Measurements from ENCODE around the gene DDX51. TPM values are rescaled to one million over a fixed set of nuclear protein-coding genes. Genes with fewer than 3 reads are reported as not detected.

DDX51 gene
- total RNA-seq, 1 donor from 2014 or later = 9.0 TPM

DNA sequence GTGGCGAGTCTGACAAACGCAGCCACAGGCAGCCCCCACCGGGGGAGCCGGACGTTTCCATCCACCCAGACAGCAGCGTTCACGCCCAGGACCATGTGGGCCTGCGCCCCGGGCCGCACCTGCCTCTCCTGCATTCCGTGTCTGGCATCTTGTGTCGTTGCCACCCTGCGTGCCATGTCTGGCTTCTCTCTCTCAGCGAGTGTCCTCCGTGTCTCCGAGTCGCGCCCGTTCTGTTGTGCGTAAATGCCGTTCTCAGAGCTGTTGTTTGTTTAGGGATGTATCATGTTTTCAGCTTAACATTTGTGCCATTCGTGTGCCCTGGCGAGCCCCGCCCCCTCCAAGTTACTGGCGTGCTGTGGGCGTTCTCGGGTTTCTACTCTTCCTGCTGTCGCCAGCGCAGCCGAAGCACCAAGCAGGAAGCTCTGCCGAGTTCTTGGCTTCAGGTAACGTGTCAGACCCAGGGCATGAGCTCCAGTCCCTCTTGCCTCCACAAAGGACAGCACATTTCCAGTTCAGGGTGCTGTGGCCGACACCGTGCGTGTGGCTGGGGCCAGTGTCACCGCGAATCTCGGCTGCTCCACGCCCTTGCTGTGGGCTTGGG is 34.8 kb upstream of the DDX51 start:
- peak; percentile 5 for ATAC-seq

DNA sequence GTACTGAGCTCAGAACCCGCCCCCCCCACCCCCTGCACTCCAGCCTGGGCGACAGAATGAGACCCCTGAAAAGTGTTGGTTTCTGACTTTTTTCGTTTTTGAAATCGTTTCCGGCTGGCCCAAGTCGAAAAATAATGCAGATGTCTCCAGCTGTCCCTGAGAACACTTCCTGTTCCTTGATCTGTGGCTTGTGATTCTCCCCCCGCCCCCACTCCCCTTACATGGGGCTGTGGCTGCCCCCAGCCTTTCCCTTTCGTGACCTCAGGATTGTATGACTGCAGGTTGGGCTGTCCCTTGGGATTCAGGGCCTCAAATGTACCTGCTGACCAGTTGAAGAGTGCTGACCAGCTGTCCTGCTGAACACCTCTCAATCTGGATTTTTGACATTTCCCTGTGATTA is 34.2 kb upstream of the DDX51 start:
- ATAC-seq = no peak

DNA sequence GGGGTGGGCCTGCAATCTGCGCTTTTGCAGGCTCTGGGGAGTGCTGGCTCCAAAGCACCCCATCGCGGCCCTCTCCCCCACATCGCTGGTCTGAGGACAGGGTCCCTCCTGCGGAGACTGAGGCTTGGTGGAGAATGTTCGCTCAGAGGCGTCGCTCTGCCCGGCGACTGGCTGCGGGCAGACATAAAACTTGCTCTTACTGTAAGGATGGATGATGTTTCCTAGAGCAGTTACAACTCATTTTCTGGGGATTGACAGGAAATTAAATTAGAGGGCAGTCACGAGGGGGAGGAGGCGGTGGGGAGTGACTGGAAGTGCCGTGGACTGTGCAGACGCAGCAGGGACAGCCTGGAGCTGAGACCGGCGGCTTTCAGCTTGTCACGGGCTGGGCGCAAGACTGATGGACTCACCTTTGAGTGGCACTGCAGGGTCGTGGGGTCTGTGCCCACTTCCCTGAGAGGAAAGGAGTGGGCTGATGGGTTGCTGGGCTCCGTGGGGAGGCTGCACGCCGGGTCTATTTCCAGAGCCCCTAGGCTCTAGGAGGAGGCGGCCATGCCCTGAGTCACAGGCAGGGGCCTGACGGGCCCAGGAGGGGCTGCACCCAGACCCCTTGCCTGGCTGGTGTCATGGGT is 32.9 kb upstream of the DDX51 start:
- ATAC-seq = no peak

DNA sequence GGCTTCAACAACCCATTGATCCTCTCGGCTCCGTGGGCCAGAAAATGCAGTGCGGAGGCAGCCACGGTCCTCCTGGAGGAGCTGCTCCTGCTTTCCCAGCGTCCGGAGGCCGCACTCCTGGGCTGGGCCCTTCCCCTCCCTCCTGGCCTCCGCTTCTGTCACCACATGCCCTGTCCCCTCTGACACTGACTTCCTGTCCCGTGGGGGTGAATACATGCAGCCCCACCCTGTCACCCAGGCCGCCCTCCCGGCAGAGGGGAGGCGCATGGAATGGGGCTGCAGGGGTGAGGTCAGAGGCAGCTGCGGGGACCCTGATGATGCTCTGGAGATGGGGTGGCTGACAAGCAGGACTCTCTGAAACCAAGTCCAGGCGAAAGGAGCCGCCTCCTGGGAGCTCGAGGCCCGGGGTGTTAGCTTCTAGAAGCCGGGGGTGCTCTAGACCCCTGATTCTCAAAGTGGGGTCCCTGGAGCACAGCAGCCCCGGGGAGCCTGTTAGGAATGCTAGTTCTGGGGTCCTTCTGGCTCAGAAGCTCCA is 32.3 kb upstream of the DDX51 start:
- ATAC-seq = no peak

DNA sequence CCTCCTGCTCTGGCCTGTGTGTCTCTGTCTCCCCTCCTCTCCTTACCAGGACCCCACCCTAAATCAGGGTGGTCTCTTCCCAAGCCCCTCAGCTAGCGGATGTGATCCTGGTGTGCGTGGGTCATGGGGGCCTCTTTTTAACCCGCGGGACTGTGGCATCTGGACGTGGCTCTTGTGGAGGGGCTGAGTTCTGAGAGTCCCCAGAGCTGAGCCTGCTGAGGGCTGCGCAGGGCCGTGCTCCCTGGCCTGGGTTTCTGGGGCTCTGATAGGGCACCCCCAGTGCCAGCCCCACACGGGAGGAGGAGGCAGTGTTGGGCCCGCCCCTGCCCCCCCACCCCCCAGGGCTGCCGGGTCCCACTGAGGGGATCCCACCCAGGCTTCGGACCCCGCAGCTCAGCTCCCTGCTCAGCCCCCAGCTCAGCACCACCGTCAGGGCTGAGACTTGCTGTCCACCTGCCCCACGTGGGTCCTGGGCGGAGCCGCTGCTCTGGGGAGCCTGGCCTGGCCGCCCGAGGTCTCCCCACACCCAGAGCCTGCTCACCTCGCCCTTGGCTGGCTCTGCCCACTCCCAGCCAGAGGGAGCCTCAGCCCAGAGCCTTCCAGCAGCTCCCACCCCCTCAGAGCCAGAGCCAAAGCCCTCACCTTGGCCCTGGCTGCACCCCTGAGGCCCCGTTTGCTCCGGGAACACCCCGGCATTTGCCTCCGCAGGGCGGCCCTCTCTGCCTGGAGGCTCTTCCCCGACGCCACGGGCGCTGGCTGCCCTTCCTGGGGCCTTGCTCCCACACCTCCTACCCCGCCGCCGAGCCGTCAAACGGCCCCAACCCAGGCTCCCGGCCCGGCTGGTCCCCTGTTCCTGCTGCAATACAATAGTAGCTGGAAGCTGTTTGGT is 31.6 kb upstream of the DDX51 start:
- ATAC-seq = peak; percentile 38

DNA sequence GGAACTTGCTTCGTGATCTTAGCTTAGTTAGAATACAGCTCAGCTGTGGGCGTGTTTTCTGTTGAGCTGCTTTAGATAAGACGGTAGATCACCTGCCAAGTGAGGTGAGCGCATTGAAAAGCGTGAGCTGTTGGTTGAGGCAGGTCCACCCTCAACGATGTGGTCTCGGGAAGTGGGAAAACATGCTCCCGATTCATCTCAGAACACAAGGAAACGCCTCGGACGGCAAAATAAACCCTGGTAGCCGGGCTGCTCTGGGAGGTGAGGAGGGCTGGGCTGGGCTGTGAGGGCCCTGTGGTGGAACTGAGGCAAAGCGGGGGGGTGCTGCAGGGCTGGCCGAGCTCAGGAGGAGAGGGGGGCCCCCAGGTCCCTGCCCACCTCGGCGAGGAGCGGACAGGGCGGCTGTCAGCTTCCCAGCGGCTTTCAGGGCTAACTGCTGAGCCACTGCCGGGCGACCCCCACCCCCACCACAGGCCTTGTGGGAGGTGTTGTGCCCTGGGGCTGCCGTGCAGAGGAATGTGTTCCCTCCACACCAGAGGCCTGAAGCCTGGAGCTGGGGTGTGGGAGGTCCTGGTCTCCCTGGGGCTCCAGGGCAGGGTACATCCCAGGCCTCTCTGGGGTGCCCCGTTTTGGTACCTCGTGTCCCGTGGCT is 30.8 kb upstream of the DDX51 start:
- no peak for ATAC-seq

DNA sequence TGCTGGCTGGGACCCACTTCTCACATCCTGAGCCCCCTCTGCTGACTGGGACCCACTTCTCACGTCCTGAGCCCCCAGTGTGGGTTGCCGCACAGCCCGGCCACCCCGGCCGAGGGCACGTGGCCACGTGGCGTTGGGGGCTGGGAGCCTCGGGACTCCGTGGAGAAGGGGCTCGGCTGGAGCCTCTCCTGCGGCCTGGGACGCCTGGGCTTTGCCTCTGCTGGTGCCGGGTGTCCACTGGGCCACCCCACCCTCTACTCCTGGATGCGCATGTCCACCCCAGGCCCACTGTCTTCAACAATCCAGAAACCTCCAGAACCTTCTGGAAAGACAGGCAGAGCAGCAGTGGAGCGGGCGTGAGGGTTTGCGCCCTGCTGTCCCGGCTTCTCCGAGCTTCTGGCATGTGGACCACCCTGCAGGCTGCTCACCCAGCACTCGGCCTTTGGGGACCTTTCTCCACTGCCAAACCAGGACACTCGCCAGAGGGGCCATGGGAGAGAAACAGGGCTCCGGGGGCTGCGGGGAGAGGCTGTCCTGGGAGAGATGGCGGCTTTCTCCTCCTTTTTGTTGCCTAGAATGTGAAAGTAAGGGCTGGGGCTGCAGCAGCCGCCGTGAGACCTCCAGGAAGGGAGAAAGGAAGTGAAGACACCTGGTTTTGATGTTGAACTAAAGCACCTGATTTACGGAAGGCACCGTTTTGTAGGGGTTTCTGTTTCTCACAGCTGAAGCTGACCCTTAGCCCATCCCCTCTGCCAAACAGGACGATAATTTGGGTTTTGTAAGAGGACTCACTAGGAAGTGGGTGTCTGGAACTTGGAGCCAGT is 30.1 kb upstream of the DDX51 start:
- no peak for ATAC-seq

DNA sequence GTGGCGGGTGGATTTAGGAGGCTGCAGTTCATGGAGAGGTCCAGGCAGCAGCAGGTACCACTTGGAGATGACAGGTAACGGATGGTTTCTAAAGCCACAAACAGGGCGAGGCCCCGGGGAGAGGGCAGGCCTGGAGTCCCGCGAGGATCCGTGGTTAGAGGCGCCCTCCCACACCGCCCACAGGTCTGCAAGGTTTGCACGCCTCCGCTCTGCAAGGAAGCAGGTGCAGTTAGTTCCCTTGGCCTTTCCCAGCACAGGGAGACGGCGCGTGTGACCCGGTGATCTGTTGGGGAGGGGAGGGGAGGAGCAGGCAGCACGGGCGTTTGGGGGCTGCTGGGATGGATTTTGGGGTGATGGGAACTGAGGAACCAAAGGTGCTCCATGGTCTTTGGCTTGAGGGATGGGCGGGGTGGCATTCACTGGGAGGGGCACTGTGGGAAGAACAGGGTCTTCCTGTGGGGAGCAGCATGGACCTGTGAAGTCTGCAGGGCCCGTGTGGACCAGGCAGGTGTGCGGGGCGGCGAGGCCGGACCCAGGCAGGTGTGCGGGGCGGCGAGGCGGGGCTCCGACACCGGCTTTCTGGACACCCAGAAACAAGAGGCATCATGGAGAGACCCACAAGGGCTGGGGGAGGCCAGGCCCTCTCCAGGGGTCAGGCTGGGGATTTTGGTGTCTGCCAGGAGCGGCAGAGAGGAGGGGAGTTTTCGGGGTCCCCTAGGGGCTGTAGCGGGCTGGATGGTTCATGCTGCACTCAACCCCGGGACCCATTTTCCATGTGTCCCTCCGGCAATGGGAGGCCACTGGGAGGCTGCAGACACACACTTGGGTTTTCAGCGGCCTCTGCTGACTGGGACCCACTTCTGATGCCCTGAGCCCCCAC is 29.3 kb upstream of the DDX51 start:
- no peak for ATAC-seq

DNA sequence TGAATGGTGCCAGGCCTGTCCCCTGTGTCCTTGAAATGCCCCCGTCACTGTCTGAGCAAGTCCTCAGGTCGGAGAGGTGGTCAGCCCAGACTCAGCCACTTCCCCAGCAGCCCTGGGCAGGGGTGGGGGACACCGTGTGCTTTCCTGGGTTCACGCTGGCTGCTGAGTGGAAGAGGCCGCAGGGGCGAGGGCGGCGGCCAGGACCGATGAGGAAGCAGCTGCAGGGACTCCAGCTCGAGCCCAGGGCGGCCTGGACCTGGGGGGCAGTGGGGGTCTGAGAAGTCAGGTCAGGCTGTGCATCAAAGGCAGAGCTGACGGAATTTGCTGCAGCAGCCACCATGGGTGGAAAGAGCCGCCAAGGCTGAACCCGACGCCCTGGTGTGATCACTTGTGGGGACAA is 28.5 kb upstream of the DDX51 start:
- ATAC-seq = no peak

DNA sequence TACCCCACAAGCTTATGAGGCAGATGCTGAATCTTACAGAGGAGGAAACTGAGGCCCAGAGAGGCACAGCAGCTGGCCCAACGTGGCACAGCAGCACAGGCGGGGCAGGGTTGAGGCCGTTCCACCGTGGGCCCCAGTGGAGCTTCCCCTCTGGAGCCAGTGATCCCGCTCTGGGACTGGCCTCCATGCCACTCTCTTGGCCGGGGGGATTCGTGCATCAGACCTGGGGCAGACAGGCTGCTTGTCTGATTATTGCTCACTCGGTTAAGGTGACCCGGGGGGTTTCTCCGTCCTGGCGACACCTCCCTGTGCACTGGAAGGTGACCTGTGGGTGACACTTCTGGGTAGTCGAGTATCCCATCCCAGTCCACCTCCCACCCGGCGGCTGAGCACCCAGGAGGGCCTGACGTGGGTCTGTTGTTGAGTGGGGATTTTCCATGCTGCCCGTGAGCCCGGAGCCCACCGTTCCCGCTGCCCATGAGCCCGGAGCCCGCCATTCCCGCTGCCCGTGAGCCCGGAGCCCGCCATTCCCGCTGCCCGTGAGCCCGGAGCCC is 27.9 kb upstream of the DDX51 start:
- ATAC-seq = no peak

DNA sequence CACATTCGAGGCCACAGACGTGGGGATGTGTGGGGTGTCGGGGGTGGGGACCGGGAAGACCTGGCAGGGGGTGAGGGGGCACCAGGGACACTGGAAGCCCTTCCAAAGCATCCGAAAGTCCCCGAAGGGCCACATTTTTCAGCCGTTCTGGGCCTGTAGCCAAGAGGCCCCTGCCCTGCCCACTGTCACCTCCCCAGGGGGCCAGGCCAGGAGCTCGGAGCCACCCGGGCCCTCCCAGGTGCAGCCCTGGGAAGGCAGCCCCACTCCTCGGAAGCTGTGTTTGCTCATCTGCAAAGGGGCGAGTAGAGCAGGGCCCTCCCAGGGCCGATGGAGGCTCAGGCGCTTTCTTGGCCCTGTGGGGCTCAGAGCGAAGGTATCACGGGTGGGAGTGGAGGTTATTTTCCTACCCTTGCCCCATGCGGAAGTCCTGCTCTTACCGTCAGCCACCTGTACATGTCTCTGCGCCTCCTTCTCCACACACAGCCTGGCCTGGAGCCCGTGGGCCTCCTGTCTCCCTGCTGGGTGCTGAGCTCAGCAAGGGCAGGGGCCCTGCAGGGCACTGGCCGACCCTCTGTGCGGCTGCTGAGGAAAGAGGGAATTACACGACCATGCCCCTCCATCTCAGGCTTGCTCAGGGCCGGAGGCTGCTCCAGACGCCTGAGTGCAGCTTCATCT is 27.3 kb upstream of the DDX51 start:
- ATAC-seq = no peak

DNA sequence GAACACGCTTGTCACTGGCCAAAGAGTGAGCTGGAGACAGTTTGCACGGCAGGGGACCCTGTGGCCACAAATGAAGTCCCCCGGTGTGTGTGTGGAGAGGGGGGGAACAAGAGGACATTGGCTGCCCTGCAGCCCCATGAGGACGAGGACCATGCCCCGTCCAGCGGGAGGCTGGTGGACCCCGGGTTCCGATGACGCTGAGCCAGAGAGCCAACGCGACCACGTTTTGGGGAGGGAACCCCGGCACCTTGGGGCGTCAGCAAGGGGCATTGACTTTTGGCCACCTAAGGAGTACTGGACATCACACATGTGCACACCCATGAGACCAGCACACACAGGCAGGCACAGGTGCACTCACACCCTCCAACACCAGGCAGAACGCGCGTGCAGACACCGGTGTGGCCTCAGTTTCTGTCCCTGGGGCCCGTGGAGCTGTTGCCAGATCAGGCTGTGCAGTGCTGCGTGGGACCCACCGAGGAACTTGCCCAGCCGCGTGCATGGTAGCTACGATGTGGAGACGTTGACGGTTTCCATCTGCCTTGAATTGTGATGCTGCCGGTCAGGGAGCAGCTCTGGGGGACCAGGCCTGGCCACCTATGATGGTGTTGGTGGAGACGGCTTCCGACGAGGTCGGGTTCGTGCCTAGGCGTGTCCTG is 26.6 kb upstream of the DDX51 start:
- no peak for ATAC-seq

DNA sequence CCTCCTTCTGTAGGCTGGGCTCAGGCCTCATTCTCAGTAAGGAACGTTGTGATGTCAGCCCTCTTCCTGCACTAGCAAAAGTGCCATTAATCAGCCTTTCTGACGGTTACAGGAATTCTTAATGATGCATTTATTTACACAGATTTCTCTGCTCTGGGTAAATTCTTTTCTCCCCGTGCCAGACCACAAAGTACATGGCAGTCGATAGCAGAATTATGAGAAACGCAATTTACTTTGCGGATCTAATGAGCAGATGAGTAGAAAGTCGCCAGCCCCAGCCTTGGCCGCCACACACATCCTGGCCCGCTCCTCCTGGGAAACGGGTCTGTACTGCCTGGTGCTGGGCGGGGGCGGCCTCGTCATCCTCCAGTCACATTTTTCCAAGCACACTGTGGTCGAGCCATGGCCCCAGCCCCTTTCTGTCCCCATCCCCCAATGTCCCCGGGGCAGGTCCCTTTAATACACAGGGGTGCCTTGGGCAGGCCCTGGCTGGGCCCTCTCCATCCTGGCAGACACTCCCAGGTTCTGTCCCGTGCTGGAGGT is 26.0 kb upstream of the DDX51 start:
- ATAC-seq = no peak

DNA sequence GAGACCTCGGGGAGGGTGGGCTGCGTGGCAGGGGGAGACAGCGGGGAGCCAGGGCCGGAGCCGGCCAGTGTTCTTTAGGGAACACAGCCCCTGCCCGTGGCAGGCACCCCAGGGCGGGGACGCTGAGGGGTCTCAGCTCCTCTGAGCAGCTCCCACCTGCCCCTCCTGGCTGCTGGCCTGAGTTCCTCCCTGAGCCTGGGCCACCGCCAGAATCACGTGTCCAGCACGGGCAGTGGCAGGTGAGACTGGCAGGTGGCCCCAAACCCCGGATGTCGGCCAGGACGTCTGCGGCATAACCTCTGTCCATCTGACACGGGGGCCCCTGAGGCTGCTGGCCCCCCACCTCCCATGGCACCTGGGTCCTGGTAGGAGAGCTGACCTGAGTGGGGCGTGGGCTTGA is 25.3 kb upstream of the DDX51 start:
- ATAC-seq = no peak

DNA sequence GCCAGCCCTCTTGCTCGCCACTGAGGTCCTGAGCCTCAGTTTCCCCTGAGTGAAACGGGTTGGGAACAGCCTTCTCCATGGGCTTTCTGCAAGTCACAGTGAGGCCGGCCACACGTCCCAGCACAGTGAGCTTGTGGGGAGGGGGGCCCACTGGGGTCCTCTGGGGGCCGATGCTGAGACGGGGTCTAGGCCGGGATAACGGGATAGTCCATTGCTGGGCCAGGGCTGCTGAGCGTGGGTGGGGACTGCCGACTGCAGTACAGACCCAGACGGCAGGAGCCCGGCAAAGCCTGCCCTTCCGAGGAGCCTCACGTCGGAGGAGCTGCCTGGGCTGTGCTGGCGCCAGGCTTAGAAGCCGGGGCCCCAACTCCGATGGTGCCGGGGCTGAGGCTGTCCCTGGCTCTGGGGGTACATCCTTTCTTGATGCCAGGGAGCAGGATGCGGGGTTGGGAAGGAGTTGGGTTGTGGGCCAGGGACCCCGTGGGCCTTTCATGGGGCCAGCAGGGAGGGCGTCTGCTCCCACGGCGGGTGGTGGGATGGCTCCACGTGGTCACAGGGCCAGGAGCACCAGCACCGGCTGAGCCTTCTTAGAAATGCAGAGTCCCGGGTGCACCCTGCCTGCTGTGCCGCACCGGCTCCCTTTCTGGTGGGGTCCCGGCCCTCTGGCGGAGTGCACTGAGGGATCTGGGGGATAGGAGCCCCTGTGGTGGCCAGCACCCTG is 24.4 kb upstream of the DDX51 start:
- no peak for ATAC-seq

DNA sequence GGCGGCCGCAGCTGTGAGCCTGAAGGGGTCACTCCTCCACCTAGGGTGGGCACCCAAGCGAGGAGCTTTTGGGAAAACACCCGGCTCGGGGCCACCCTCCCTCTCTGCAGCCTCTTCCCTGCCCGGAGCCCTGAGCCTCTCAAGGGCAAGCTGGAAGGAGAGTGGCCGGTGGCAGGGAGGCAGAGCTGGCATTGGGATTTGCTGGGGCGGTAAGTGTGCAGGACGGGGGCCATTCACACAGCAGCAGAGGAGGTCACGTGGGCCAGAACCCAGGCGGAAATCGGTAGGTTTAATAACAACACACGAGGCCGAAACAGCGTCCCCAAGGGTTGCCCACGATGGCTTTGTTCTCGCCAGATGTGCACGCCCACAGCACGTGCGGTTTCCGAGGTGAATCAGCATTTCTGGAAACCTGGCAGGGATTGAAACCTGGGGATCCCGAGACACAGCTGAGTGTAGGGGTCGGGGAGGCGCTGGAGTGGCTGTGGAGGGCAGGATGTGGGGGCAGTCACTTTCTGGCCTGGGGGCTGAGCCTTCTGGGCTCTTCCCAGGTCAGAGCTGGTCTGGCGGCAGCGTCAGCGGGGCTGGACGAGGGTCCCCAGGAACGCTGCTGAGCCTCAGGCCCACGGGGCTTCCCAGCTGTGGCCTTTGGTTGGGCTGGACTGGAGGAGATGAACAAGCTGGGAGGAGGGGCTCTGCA is 23.6 kb upstream of the DDX51 start:
- no peak for ATAC-seq

DNA sequence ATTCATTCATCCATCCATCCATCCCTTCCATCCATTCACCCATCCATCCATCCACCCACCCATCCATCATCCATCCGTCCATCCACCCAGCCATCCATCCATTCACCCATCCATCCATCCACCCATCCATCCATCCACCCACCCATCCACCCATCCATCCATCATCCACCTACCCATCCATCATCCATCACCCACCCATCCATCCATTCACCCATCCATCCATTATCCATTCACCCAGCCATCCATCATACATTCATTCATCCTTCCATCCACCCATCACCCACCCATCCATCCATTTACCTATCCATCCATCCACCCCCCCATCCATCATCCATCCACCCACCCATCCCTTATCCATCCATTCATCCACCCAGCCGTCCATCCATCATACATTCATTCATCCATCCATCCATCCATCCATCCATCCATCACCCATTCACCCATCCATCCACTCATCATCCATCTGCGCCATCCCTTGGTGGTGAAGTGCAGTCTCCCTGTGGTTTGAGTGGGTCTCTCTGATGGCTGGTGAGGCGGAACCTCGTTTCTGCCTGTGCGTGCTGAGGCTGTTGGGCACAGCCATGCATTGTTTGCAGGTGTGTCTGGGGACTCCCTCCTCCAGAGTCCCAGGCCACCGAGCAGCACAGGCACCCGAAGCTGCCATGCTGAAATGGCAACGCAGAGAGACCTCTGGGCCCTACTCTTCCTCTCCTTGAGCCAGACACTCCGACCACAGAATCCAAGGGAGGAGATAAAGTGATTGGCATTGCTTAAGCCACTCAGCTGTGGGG is 22.9 kb upstream of the DDX51 start:
- no peak for ATAC-seq
